ENCODE results near the gene CLDN4.

GRCh38 chr7:73876973-73877372 lies 46.2 kb downstream of the CLDN4 start:
- TF ChIP-seq CTCF (IDR thresholded peaks at IDR 0.05), result no peak
- TF ChIP-seq POLR2A (IDR thresholded peaks at IDR 0.05), result no peak
- TF ChIP-seq POLR2AphosphoS5 (IDR thresholded peaks at IDR 0.05), result no peak
